K562 (cell line): ENCODE measurements around the gene MARK3. TPM values are rescaled to one million over a fixed set of nuclear protein-coding genes. Genes with fewer than 3 reads are reported as not detected.

ENCODE experiments used
- EHMT2 ChIP-seq: fragments of 450-650 bp; IDR thresholded peaks from 2 replicates; pipeline ENCODE4 v1.6.1; 2018; ENCODE audit warnings: antibody characterized with exemption
- ETV5 ChIP-seq: sonication (generic); formaldehyde crosslinking; IDR thresholded peaks from 2 replicates; pipeline ENCODE4 v1.4.0; 2020; ENCODE audit warnings: low read depth, mild to moderate bottlenecking, missing genetic modification reagents
- ZNF175 ChIP-seq: fragments of 200-800 bp; sonication (Bioruptor generic); IDR thresholded peaks from 2 replicates; pipeline ENCODE4 v1.6.1; 2016; ENCODE audit warnings: low read depth, mild to moderate bottlenecking, missing genetic modification characterization, missing compliant biosample characterization
- ZNF584 ChIP-seq: fragments of 200-800 bp; sonication (Bioruptor generic); IDR thresholded peaks from 2 replicates; pipeline ENCODE4 v1.6.1; 2016; ENCODE audit warnings: low read depth, mild to moderate bottlenecking, missing genetic modification characterization, missing compliant biosample characterization
- polyA plus RNA-seq, 8 experiments: library from polyadenylated mRNA; depleted of rRNA in 4 of 8; stranded (reverse) in 5 of 8; unstranded in 3 of 8; fragments of >200 nt; fragmentation: Nextera tagmentation in 2 of 8; fragmentation: Illumina TruSeq in 1 of 8; extraction: Ambion mirVana in 2 of 8; extraction: Trizol in 1 of 8; gene quantifications; 2 replicates each; pipeline versions ENCODE4 v1.2.1 to v1.2.3, GENCODE V29; 2011 to 2014; ENCODE audit warnings: inconsistent platforms in 1 of 8, missing spikeins in 1 of 8
- total RNA-seq, 7 experiments: library from RNA; depleted of rRNA in 6 of 7; stranded (reverse); fragments of >200 nt in 6 of 7; fragmentation: Illumina TruSeq in 2 of 7; extraction: Trizol in 2 of 7; gene quantifications; 2 replicates each; pipeline versions ENCODE4 v1.2.1 to v1.2.3, GENCODE V29; 2011 to 2021; ENCODE audit warnings: low replicate concordance in 1 of 7
- TF ChIP-seq, protein P1 (sequence below), 2 experiments: fragments of 450-650 bp; IDR thresholded peaks; 2 replicates each; pipeline ENCODE4 v1.6.1; 2018; ENCODE audit warnings: mild to moderate bottlenecking in 2 of 2, low read depth in 1 of 2; ENCODE audit not compliant: partially characterized antibody in 2 of 2
- TF ChIP-seq, protein P2 (sequence below), 2 experiments: fragments of 450-650 bp; conservative IDR thresholded peaks; 2 replicates each; pipeline ENCODE4 v1.6.1; 2017; ENCODE audit warnings: mild to moderate bottlenecking in 2 of 2, moderate library complexity in 2 of 2
- TF ChIP-seq, protein P3 (sequence below): conservative IDR thresholded peaks from 2 replicates; pipeline ENCODE4 v1.6.1; 2011; ENCODE audit warnings: low read depth, mild to moderate bottlenecking, low read length; ENCODE audit not compliant: control insufficient read depth
- TF ChIP-seq, protein P4 (sequence below): fragments of 450-650 bp; formaldehyde crosslinking; conservative IDR thresholded peaks from 2 replicates; pipeline ENCODE4 v1.4.0; 2022; ENCODE audit warnings: mild to moderate bottlenecking, missing genetic modification characterization
- TF ChIP-seq, protein P5 (sequence below): fragments of 250-450 bp; sonication (Bioruptor Pico); IDR thresholded peaks from 2 replicates; pipeline ENCODE4 v1.8.0; 2022; ENCODE audit warnings: moderate library complexity, mild to moderate bottlenecking, inconsistent platforms
- TF ChIP-seq, protein P6 (sequence below): sonication (generic); formaldehyde crosslinking; IDR thresholded peaks from 2 replicates; pipeline ENCODE4 v1.8.0; 2023; ENCODE audit warnings: mild to moderate bottlenecking, missing genetic modification reagents
- TF ChIP-seq, protein P7 (sequence below): fragments of 250-450 bp; sonication (Bioruptor Pico); IDR thresholded peaks from 2 replicates; pipeline ENCODE4 v1.9.0; 2021; ENCODE audit warnings: mild to moderate bottlenecking

MARK3 gene
- total and polyA plus RNA-seq, 9 of the 15 experiments (the other 6 are each of a cell fraction or from before 2014, with no cell fraction given) = 10.1 to 68.7 (median 56.3) TPM

DNA sequence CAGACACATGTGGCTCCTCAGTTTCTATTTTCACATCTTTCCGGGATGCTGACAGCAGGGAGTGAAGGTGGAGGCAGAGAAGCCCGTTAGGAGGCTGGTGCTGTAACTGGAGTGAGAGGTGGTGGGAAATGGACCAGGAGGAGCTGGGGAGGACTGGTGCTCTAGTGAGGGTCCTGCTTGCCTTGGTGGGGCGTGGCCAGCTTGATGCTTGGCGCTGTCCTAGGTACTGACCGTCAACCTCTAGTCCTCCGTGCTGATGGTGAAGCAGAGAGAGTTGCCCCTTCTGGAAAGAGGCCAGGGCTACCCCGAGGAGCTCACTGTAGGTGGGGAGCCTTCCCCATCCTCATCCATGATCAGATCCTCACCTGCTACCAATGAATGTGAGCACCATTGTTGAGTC, 145.2 kb downstream of the MARK3 start (continued):
- TF ChIP-seq, protein P1, sequence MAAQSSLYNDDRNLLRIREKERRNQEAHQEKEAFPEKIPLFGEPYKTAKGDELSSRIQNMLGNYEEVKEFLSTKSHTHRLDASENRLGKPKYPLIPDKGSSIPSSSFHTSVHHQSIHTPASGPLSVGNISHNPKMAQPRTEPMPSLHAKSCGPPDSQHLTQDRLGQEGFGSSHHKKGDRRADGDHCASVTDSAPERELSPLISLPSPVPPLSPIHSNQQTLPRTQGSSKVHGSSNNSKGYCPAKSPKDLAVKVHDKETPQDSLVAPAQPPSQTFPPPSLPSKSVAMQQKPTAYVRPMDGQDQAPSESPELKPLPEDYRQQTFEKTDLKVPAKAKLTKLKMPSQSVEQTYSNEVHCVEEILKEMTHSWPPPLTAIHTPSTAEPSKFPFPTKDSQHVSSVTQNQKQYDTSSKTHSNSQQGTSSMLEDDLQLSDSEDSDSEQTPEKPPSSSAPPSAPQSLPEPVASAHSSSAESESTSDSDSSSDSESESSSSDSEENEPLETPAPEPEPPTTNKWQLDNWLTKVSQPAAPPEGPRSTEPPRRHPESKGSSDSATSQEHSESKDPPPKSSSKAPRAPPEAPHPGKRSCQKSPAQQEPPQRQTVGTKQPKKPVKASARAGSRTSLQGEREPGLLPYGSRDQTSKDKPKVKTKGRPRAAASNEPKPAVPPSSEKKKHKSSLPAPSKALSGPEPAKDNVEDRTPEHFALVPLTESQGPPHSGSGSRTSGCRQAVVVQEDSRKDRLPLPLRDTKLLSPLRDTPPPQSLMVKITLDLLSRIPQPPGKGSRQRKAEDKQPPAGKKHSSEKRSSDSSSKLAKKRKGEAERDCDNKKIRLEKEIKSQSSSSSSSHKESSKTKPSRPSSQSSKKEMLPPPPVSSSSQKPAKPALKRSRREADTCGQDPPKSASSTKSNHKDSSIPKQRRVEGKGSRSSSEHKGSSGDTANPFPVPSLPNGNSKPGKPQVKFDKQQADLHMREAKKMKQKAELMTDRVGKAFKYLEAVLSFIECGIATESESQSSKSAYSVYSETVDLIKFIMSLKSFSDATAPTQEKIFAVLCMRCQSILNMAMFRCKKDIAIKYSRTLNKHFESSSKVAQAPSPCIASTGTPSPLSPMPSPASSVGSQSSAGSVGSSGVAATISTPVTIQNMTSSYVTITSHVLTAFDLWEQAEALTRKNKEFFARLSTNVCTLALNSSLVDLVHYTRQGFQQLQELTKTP (IDR thresholded peaks at IDR 0.05; ENCODE audit: low read depth in 1 of 2, partially characterized antibody in 2 of 2) = peak in 1 of 2 experiments; percentile 48
- TF ChIP-seq ZNF584 (CRISPR knock-in tag) (no peak), ETV5 (CRISPR knock-in tag) (no peak), ZNF175 (CRISPR knock-in tag) (no peak), EHMT2 (peak; percentile 96)
- TF ChIP-seq, protein P2, sequence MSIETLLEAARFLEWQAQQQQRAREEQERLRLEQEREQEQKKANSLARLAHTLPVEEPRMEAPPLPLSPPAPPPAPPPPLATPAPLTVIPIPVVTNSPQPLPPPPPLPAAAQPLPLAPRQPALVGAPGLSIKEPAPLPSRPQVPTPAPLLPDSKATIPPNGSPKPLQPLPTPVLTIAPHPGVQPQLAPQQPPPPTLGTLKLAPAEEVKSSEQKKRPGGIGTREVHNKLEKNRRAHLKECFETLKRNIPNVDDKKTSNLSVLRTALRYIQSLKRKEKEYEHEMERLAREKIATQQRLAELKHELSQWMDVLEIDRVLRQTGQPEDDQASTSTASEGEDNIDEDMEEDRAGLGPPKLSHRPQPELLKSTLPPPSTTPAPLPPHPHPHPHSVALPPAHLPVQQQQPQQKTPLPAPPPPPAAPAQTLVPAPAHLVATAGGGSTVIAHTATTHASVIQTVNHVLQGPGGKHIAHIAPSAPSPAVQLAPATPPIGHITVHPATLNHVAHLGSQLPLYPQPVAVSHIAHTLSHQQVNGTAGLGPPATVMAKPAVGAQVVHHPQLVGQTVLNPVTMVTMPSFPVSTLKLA (conservative IDR thresholded peaks at IDR 0.05) = peak in 1 of 2 experiments; percentile 46; a peak in 1 of 4 replicates
- TF ChIP-seq, protein P3, sequence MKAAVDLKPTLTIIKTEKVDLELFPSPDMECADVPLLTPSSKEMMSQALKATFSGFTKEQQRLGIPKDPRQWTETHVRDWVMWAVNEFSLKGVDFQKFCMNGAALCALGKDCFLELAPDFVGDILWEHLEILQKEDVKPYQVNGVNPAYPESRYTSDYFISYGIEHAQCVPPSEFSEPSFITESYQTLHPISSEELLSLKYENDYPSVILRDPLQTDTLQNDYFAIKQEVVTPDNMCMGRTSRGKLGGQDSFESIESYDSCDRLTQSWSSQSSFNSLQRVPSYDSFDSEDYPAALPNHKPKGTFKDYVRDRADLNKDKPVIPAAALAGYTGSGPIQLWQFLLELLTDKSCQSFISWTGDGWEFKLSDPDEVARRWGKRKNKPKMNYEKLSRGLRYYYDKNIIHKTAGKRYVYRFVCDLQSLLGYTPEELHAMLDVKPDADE = 0 out of 2 replicates have a peak, but pooled peaks have one; percentile 52
- TF ChIP-seq, protein P4, sequence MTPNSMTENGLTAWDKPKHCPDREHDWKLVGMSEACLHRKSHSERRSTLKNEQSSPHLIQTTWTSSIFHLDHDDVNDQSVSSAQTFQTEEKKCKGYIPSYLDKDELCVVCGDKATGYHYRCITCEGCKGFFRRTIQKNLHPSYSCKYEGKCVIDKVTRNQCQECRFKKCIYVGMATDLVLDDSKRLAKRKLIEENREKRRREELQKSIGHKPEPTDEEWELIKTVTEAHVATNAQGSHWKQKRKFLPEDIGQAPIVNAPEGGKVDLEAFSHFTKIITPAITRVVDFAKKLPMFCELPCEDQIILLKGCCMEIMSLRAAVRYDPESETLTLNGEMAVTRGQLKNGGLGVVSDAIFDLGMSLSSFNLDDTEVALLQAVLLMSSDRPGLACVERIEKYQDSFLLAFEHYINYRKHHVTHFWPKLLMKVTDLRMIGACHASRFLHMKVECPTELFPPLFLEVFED (CRISPR knock-in tag) = no peak
- TF ChIP-seq, protein P5, sequence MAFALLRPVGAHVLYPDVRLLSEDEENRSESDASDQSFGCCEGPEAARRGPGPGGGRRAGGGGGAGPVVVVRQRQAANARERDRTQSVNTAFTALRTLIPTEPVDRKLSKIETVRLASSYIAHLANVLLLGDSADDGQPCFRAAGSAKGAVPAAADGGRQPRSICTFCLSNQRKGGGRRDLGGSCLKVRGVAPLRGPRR (CRISPR knock-in tag) = no peak
- TF ChIP-seq, protein P6, sequence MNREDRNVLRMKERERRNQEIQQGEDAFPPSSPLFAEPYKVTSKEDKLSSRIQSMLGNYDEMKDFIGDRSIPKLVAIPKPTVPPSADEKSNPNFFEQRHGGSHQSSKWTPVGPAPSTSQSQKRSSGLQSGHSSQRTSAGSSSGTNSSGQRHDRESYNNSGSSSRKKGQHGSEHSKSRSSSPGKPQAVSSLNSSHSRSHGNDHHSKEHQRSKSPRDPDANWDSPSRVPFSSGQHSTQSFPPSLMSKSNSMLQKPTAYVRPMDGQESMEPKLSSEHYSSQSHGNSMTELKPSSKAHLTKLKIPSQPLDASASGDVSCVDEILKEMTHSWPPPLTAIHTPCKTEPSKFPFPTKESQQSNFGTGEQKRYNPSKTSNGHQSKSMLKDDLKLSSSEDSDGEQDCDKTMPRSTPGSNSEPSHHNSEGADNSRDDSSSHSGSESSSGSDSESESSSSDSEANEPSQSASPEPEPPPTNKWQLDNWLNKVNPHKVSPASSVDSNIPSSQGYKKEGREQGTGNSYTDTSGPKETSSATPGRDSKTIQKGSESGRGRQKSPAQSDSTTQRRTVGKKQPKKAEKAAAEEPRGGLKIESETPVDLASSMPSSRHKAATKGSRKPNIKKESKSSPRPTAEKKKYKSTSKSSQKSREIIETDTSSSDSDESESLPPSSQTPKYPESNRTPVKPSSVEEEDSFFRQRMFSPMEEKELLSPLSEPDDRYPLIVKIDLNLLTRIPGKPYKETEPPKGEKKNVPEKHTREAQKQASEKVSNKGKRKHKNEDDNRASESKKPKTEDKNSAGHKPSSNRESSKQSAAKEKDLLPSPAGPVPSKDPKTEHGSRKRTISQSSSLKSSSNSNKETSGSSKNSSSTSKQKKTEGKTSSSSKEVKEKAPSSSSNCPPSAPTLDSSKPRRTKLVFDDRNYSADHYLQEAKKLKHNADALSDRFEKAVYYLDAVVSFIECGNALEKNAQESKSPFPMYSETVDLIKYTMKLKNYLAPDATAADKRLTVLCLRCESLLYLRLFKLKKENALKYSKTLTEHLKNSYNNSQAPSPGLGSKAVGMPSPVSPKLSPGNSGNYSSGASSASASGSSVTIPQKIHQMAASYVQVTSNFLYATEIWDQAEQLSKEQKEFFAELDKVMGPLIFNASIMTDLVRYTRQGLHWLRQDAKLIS (CRISPR knock-in tag) = 0 out of 2 replicates have a peak, but pooled peaks have one; percentile 32
- TF ChIP-seq, protein P7, sequence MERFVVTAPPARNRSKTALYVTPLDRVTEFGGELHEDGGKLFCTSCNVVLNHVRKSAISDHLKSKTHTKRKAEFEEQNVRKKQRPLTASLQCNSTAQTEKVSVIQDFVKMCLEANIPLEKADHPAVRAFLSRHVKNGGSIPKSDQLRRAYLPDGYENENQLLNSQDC (CRISPR knock-in tag) = no peak
